ENCODE results near the gene PAIP1. TPM values are rescaled to one million over a fixed set of nuclear protein-coding genes. Genes with fewer than 3 reads are reported as not detected.
"Not testable (repeated sequence)": the region's sequence is repeated elsewhere in the genome, so short reads cannot be mapped to it uniquely, and the experiment has no call there.

The PAIP1 gene
- total and polyA plus RNA-seq, 8 donors = 78.2 to 149 (median 125) TPM

DNA sequence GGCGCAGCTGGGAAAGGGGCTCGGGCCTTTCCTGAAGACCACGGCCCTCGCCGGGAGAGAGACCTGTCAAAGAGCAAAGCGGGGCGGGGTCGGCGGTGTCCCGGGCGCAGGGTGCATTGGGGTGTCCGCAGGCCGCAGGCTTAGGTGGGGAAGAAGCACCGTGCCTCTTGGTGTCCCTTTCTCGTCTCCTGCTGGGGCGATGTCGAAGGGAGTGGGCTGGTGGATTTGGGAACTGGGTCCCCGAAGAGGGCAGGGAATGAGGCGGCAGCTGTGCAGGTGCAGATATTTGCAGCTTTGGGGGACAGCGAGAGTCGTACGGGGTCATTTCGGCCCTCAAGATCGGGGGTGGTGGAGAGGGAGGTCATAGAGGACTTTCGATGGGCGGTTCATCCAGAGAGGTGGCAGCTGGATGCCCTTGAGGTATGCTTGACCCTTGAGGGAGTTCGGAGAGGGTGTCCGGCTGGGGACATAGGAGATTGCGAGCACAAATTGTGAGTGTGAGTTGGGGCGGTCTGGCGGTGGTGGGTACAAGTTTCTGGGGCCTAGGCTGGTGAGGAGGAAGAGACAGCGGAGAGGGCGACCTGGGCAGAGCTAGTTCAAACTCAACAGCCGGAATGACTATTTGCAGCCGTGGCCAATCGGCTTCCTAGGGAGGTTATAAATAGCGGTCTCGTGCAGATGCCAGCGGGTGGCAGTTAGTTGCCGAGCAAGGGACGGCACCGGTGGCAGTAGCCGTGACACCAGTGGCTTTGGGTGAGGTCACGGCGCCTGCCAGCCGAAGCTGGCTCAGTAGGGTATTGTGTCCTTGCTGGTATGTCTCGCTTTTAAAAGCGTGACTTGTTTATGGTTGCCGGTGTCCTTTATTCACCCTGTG, 46.7 kb upstream of the PAIP1 start:
- Histone ChIP-seq H3K4me3 (peak overlapping the region; percentile 86 to 89), H3K9me3 (no peaks in the 10 kb centered on the region), H3K27ac (peak overlapping the region; percentile 85 to 86), H3K36me3 (peaks cover 0 to 9% of the 10 kb centered on the region in 2 donors), H3K27me3 (no peaks in the 10 kb centered on the region), H3K4me1 (peaks cover 7 to 23% of the 10 kb centered on the region in 2 donors)
- ATAC-seq = peak; percentile 84
- TF ChIP-seq, protein P1, sequence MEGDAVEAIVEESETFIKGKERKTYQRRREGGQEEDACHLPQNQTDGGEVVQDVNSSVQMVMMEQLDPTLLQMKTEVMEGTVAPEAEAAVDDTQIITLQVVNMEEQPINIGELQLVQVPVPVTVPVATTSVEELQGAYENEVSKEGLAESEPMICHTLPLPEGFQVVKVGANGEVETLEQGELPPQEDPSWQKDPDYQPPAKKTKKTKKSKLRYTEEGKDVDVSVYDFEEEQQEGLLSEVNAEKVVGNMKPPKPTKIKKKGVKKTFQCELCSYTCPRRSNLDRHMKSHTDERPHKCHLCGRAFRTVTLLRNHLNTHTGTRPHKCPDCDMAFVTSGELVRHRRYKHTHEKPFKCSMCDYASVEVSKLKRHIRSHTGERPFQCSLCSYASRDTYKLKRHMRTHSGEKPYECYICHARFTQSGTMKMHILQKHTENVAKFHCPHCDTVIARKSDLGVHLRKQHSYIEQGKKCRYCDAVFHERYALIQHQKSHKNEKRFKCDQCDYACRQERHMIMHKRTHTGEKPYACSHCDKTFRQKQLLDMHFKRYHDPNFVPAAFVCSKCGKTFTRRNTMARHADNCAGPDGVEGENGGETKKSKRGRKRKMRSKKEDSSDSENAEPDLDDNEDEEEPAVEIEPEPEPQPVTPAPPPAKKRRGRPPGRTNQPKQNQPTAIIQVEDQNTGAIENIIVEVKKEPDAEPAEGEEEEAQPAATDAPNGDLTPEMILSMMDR (IDR thresholded peaks at IDR 0.05) = no peak
- peak; percentile 20 to 87 (median 65) for DNase-seq
- intact Hi-C loops (cut with DNase I) = no loop called here

DNA sequence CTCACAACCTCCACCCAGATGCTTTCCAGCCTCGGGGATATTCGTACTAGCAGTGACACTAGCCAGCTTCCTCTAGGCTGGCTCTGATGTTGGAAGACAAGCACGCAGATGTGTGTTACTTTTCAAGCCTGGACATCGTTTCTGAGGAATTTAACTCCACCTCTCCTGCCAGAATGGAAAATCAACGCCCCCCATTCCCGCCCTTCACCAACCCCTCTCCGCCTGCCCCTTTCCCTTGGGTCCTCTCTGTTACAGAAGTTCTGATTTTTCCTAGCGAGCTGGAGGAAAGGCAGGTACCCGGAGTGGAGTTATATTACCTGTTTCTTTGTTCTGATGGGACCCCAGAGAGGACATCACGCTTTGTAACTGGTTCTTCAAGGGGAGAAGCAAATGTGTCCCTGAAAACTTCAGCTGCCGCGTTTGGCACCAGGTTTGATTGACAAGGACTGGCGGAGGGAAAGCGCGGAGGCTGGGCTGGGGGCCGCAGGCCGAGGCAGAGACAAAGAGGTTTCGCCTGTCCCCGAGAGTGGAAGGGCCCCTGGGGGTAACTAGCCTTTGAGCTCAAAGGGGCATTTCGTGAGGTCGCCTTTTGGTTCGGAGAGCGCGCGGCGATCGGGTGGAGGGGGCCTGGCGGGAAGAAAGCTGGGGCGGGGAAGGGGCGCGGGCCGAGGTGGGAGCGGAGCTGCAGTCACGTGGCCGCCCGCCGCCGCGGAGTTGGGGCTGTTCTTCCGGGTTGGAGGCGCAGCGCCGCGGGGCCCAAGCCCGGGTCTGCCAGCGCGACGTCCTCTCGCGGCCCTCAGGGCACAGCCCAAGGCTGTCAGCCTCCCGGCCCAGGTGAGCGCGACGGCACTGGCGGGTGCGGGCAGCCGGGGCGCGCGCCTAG, 45.8 kb upstream of the PAIP1 start, which contains the start of gene NNT:
NNT (plus strand) TSS at position 720 of the 883 bp plus-strand sequence. CDS start 6,016 bp downstream, outside the sequence.
- Histone ChIP-seq H3K4me1 (peaks cover 7 to 23% of the 10 kb centered on the region in 2 donors), H3K27me3 (no peaks in the 10 kb centered on the region), H3K27ac (peak within 1 kb of the TSS; percentile 85 to 86), H3K36me3 (peaks cover 0 to 9% of the 10 kb centered on the region in 2 donors), H3K4me3 (peak within 1 kb of the TSS; percentile 86 to 89), H3K9me3 (no peaks in the 10 kb centered on the region)
- intact Hi-C loops (cut with DNase I) = no loop called here
- TF ChIP-seq, protein P1 (IDR thresholded peaks at IDR 0.05) = no peak
- DNase-seq (peak; percentile 74 to 97 (median 82)), ATAC-seq (peak; percentile 91)

DNA sequence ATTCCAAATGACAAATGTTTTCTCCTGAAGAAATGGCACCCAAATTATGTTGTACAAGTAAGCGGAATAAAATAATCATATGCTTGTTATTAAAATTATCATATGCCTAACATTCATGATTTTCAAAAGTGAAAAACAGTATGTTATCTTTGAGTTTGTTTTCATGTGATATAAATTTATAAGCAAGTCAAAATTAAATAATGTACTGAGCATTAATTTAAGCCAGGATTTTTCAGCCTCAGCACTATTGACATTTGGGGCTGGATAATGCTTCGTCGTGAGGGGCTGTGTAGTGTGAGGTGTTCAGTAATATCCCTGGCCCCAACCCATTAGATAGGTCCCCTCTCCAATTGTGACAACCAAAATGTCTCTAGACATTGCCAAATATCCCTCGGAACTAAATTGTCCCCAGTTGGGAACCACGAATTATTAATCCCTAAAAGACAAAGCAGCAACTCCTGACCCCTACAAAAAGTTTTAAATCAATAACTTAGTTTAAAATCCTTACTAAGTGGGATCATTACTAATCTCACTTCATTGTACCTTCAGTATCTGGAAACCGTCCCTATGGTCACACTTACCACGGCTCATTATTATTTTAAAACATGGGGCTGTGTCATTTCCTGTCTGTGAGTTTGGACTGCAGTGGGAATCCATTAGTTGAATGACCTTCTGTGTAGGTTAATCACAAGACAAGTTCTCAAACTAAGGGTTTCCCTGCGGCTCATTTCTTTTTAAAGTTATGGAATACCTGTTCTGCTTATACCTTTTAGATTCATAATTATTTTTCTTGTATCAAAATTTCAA, 44.8 kb upstream of the PAIP1 start:
- peaks cover 7 to 23% of the 10 kb centered on the region in 2 donors for H3K4me1 ChIP-seq
- intact Hi-C loops (cut with DNase I) = no loop called here
- H3K36me3 ChIP-seq = peaks cover 0 to 2% of the 10 kb centered on the region in 2 donors
- TF ChIP-seq, protein P1 (IDR thresholded peaks at IDR 0.05) = no peak
- H3K27me3 ChIP-seq = no peaks in the 10 kb centered on the region
- peak overlapping the region; percentile 85 to 86 for H3K27ac ChIP-seq
- H3K4me3 ChIP-seq = peak overlapping the region; percentile 86 to 89
- DNase-seq (peak in 2 of 4 donors; percentile 13 to 30), ATAC-seq (peak; percentile 9)
- no peaks in the 10 kb centered on the region for H3K9me3 ChIP-seq

DNA sequence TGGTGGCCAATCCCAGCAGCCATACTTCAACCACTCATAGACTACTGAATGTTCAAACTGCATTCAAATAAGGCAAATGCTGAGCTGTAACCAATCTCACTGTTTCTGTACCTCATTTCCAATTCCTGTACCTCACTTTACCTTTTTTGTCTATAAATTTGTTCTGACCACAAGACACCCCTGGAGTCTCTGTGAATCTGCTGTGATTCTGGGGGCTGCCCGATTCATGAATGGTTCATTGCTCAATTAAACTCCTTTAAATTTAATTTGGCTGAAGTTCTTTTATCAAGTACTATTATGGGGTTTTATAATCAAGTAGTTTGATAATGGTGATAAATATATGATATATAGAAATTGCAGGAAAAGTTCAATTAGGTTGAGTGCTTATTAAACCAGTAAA, 42.0 kb upstream of the PAIP1 start:
- peaks cover under 1 to 15% of the 10 kb centered on the region in 2 donors for H3K4me1 ChIP-seq
- H3K9me3 ChIP-seq; intact Hi-C loops (cut with DNase I); DNase-seq; H3K4me3 ChIP-seq; H3K36me3 ChIP-seq; H3K27me3 ChIP-seq; ATAC-seq; H3K27ac ChIP-seq: not testable (repeated sequence)

DNA sequence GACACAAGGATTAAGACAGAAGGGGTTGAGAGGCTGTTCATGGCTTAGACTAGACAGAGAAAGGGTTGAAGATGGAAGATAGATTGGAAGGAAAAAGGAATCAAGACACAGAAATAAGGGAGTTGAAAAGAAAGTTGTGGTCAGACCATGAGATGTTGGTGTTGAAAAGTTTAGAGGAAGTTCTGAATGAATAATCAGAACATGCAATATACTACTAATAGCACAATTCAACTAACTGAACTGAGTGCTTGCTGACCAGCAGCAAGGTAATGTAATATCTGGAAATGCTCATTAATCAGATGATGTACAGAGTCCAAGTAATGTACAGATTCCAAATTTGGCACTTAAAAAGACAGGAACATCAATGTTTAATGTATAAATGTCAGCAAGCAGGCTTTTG, 35.5 kb upstream of the PAIP1 start:
- no peak overlapping the region for H3K27ac ChIP-seq

More for the DNA sequence above, 35.5 kb upstream of the PAIP1 start:
- DNase-seq = no peak
- ATAC-seq = no peak
- TF ChIP-seq, protein P1 (IDR thresholded peaks at IDR 0.05) = no peak
- Histone ChIP-seq H3K27me3 (no peaks in the 10 kb centered on the region), H3K9me3 (no peaks in the 10 kb centered on the region), H3K36me3 (no peaks in the 10 kb centered on the region), H3K4me1 (no peaks in the 10 kb centered on the region), H3K4me3 (no peak overlapping the region)
- intact Hi-C loops (cut with DNase I) = no loop called here

Data from left lung (tissue), 10 donors.